DMS 273 (cell line): ENCODE results near the gene AMN.
"Not testable (repeated sequence)": the region's sequence is repeated elsewhere in the genome, so short reads cannot be mapped to it uniquely, and the experiment has no call there.

Source experiments
- DNase-seq: peaks from one replicate; lab custom pipeline; 2025; ENCODE audit not compliant: unreplicated experiment; lab: John Stamatoyannopoulos, UW

Gene AMN

GRCh38 chr14:102911991-102912761, 10.3 kb upstream of the AMN start:
- no peak for DNase-seq

GRCh38 chr14:102913341-102914211, 8.9 kb upstream of the AMN start:
- no peak for DNase-seq

GRCh38 chr14:102914474-102915291, 7.8 kb upstream of the AMN start:
- no peak for DNase-seq

- DNase-seq: no peak
Measured at GRCh38 chr14:102915292-102916110, 7.0 kb upstream of the AMN start.

GRCh38 chr14:102916347-102917055, 6.0 kb upstream of the AMN start:
- no peak for DNase-seq

GRCh38 chr14:102917056-102917385, 5.4 kb upstream of the AMN start:
- no peak for DNase-seq

GRCh38 chr14:102917469-102918211, 4.8 kb upstream of the AMN start:
- DNase-seq: peak; percentile 82

GRCh38 chr14:102918438-102918837, 4.0 kb upstream of the AMN start:
- DNase-seq: no peak

GRCh38 chr14:102920273-102920997, 2.0 kb upstream of the AMN start:
- no peak for DNase-seq

- no peak for DNase-seq
Measured at GRCh38 chr14:102920998-102921304, 1.5 kb upstream of the AMN start.

GRCh38 chr14:102923201-102923924, 900 bp downstream of the AMN start:
- peak; percentile 37 for DNase-seq

- DNase-seq: no peak
Measured at GRCh38 chr14:102923925-102924486, 1.5 kb downstream of the AMN start.

- DNase-seq: peak; percentile 43
Measured at GRCh38 chr14:102924632-102925588, 2.4 kb downstream of the AMN start.

- no peak for DNase-seq
Measured at GRCh38 chr14:102925646-102926045, 3.2 kb downstream of the AMN start.

GRCh38 chr14:102926104-102926503, 3.6 kb downstream of the AMN start:
- DNase-seq: no peak

- DNase-seq: not testable (repeated sequence)
Measured at GRCh38 chr14:102926840-102927239, 4.4 kb downstream of the AMN start.
